AG09319 (cell line): ENCODE results near the gene RNPEP.
"Not testable (repeated sequence)": the region's sequence is repeated elsewhere in the genome, so short reads cannot be mapped to it uniquely, and the experiment has no call there.

Experiments
- DNase-seq: peaks from one replicate; pipeline ENCODE4 v3.0.0-alpha.2; 2010; ENCODE audit warnings: low read depth; ENCODE audit errors: extremely low read depth
- CTCF ChIP-seq: IDR thresholded peaks from 2 replicates; pipeline ENCODE4 v1.5.1; 2011; ENCODE audit warnings: low read depth, mild to moderate bottlenecking, inconsistent platforms, low read length, moderate library complexity

RNPEP gene

DNA sequence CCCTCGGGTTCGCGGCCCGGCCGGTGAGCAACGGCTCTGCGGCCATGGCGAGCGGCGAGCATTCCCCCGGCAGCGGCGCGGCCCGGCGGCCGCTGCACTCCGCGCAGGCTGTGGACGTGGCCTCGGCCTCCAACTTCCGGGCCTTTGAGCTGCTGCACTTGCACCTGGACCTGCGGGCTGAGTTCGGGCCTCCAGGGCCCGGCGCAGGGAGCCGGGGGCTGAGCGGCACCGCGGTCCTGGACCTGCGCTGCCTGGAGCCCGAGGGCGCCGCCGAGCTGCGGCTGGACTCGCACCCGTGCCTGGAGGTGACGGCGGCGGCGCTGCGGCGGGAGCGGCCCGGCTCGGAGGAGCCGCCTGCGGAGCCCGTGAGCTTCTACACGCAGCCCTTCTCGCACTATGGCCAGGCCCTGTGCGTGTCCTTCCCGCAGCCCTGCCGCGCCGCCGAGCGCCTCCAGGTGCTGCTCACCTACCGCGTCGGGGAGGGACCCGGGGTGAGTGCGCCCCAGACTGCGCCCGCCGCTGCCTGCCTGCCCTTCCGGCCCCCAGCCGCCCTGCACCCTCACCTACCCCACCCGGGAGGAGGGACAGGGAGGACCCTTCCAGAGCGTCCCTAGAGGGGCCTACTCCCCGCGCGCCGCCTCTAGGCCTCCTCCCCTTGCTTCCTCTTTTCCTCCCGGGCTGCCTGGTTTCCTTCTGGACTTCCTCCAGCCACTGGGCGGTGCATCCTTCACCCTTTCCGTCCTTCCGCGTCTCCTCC is at the start of gene RNPEP:
Gene RNPEP (plus strand): TSS at position 26 of the 757 bp plus-strand sequence. CDS start 19 bp downstream, at position 45.
- no peak; the same call in none of the 2 replicates for TF ChIP-seq CTCF
- peak; percentile 49 for DNase-seq

DNA sequence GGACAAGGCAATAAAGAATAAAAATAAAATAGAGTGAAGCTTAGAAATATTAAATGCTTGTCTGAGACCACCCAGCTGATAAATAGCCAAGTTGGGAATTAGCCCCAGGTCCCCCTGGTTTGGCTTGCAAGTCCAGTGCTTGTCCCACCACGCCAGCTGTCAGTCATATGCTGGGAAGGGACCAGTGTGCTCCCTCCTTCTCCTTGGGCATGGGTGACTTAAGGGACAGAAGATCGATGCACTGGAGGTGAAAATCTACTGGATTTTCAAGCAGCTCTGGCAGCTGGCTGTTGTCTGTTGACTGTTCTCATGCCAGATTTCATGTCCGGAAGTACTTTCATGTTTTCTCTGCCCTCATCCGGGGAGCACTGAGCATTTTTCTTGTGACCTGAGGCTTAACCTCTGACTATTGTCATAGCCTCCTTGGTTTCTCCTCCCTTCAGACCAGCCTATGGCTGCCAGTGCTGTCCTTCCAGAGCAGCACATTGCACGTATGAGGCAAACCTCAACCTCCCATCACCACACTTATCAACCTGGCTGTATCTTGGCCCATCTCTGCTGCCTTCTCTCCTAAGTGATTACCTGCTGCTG is 48.5 kb upstream of the RNPEP start:
- TF ChIP-seq CTCF = no peak
- DNase-seq = no peak

DNA sequence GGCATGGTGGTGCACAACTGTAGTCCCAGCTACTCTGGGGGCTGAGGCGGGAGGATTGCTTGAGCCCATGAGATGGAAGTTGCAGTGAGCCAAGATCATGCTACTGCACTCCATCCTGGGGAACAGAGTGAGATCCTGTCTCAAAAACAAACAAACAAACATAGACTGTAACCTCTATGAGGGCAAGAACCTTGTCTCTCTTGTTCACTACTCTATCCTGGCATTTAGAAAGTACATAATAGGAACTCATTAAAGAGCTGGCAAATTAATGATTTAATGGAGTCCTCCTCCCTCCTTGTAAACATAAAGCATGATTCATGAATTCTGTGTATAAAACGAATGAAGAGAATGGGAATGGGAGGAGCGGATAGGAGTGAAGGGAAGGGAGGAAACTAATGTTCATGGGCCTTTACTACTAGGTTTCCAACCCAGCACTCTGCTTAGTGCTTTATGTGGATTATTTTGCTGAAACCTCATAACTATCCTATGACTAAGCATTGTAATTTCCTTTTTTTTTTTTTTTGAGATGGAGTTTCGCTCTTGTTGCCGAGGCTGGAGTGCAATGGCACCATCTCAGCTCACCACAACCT is 44.7 kb upstream of the RNPEP start:
- DNase-seq = peak; percentile 34
- no peak for TF ChIP-seq CTCF

GRCh38 chr1:201938440-201939035 is 43.9 kb upstream of the RNPEP start:
- DNase-seq = no peak
- TF ChIP-seq CTCF = no peak

- TF ChIP-seq CTCF = no peak
- no peak for DNase-seq
These were observed 43.3 kb upstream of the RNPEP start for GRCh38 chr1:201939148-201939547.

GRCh38 chr1:201939574-201939973 is 42.9 kb upstream of the RNPEP start:
- DNase-seq = no peak

DNA sequence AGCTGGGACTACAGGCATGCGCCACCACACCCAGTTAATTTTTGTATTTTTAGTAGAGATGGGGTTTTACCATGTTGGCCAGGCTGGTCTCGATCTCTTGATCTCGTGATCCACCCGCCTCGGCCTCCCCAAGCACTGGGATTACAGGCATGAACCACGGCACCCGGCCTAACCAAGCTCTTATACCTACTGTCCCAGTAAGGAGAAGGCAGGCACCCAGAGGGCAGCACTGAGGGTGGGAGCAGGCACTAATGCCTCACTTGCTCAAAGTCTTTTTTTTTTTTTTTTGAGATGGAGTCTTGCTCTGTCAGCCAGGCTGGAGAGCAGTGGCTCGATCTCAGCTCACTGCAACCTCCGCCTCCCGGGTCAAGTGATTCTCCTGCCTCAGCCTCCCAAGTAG is 42.1 kb upstream of the RNPEP start:
- not testable (repeated sequence) for DNase-seq

More at GRCh38 chr1:201939574-201939973, 42.9 kb upstream of the RNPEP start:
- no peak for TF ChIP-seq CTCF
